ENCODE measurements around the gene PYDC1.
"Not testable (repeated sequence)": the region's sequence is repeated elsewhere in the genome, so short reads cannot be mapped to it uniquely, and the experiment has no call there.

Gene PYDC1

DNA sequence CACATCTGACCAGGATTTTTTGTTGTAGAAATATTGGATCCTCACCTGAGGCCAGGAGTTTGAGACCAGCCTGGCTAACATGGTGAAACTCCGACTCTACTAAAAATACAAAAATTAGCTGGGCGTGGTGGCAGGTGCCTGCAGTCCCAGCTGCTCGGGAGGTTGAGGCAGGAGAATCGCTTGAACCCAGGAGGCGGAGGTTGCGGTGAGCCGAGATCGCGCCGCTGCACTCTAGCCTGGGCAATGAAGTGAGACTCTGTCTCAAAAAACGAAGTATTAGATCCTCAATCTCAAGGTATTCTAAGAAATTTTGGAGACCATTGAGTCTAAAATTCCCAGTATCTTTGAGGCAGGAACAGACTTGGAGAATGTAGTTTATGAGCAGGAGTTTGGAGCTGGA lies 21.1 kb downstream of the PYDC1 start:
- DNase-seq, result not testable (repeated sequence)

DNA sequence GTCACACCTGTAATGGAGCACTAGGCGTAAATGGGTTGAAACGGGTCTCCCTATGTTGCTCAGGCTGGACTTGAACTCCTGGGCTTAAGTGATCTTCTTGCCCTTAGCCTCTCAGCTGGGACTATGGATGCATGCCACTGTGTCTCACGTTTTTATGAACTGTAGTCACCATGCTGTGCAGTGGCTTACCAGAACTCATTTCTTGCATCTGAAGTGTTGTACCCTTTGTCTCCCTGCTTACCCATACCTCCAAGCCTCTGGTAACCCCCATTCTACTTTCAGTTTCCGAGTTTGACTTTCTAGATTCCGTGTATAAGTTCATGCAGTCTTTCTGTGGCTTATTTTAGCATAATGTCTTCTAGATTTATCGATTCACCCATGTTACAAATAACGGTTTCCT lies 22.0 kb downstream of the PYDC1 start:
- DNase-seq, result no peak

DNA sequence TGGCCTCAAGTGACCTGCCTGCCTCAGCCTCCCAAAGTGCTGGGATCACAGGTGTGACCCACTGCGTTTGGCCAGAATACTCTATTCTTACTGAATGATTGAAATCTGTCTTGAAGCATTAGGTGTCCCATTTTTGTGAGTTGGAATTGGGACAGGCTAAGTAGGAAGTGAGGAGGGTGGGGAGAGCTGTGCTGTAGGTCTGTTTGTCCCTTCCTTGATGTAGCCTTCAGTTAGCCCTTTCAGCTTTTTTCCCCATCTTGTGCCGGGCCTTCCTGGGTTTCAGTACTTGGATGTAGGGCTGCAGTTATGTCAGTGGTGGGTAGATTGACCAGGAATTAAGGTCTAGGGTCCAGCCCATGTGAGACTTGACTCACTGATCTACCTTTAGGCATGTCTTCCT lies 23.1 kb downstream of the PYDC1 start:
- no peak for DNase-seq

DNA sequence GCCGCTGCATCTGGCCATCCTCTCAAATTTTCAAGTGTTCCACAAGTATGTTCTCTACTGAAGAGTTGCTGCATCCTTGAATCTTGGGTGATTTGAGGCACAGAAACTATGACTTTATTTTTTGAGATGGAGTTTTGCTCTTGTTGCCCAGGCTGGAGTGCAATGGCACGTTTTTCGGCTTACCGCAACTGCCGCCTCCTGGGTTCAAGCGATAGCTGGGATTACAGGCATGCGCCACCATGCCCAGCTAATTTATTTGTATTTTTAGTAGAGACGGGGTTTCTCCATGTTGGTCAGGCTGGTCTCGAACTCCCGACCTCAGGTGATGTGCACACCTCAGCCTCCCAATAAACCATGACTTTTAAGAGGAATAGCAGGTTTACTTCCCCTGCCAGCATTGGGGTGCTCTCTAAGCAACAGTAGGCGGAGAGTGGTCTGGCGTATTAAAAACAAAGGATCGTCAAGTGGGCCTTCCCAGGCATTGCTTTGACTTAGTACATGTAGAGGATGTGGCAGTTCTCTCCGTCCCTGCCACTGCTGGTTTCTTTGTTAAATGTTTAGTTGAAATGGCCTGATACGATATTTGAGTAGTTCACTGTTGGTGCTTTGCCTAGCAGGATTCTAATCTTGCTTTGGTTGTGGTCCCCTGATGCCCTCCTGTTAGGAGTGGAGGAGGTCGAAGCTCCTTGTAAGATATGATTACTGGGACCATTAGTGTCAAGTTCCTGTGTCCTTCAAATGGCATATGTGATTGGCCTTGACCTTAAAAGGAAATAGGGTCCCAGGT lies 23.9 kb downstream of the PYDC1 start:
- DNase-seq, result no peak

DNA sequence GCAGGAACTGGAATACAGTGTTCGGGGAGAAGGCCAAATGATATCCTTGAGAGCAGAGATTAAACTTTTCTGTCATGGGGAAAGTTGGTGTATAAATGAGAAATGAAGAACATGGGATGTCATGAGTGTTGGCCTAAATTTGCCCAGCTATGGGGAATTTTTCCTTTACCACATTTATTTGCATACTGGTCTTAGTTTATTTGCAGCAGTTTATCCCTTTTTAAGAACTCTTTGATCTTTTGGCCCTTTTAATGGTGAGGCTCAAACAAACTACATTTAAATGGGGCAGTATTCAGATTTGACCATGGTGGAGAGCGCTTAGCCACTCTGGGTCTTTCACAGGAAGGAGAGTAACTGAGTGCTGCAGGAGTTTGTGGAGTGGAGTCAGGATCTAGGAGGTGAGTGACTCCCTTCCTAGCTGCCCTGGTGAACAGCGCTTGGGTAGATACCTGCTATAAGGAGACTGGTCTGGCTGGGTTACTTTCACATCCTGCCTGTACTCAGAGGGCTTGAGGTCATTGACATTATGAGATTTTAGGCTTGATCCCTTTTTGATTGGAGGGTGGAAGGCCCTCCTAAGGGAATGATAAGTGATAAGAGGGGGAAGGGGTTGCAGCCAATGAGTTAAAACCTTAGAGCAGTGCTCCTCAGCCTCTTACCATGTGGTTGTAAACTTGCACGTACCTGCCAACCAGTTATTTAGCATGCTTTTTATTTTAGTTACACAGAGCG lies 25.1 kb downstream of the PYDC1 start:
- DNase-seq, result no peak

DNA sequence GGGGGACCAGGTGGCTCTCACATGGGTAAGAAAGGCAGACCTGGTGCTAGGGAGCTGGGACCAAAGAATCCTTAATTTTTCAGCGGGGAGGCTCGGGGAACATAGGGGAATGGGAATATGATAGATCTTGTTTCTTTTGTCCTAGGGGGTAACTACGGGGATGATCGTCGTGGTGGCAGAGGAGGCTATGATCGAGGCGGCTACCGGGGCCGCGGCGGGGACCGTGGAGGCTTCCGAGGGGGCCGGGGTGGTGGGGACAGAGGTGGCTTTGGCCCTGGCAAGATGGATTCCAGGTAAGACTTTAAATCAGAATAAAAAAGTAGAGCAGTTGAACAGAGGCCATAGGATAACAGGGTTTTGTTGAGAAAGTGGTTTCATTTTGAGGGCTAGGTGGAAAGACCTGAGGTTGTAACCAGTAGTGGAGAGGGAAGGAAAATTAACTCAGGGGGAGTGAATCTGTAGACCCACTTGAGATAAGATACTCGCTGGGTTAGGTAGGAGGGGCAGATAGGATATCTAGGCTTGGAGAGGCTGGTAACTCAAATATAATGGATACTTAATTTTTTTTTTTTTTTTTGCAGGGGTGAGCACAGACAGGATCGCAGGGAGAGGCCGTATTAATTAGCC lies 26.0 kb downstream of the PYDC1 start:
- no peak for DNase-seq

DNA sequence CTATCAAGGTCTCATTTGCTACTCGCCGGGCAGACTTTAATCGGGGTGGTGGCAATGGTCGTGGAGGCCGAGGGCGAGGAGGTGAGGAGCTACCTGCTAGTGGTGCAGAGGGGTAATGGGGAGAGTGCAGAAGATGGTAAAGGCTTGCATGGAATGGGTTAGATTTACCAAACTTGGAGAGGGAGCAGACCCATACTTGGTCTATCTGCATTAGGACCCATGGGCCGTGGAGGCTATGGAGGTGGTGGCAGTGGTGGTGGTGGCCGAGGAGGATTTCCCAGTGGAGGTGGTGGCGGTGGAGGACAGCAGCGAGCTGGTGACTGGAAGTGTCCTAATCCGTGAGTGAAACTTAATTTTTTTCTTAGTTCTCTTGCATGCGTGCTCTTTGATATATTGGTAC lies 26.9 kb downstream of the PYDC1 start:
- DNase-seq, result no peak

DNA sequence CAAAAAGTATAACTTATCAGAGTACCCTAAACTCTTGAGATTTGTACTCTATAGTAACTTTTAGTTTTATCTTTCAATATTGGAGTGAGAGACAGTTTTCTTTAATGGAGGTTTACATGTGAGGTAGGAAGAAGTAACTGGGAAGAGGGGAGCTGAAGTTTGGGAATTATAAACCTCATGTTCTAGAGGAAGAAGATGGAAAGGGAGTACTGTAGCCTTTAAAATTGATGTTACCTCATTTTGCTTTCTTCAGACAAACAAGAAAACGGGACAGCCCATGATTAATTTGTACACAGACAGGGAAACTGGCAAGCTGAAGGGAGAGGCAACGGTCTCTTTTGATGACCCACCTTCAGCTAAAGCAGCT lies 27.5 kb downstream of the PYDC1 start:
- no peak for DNase-seq

DNA sequence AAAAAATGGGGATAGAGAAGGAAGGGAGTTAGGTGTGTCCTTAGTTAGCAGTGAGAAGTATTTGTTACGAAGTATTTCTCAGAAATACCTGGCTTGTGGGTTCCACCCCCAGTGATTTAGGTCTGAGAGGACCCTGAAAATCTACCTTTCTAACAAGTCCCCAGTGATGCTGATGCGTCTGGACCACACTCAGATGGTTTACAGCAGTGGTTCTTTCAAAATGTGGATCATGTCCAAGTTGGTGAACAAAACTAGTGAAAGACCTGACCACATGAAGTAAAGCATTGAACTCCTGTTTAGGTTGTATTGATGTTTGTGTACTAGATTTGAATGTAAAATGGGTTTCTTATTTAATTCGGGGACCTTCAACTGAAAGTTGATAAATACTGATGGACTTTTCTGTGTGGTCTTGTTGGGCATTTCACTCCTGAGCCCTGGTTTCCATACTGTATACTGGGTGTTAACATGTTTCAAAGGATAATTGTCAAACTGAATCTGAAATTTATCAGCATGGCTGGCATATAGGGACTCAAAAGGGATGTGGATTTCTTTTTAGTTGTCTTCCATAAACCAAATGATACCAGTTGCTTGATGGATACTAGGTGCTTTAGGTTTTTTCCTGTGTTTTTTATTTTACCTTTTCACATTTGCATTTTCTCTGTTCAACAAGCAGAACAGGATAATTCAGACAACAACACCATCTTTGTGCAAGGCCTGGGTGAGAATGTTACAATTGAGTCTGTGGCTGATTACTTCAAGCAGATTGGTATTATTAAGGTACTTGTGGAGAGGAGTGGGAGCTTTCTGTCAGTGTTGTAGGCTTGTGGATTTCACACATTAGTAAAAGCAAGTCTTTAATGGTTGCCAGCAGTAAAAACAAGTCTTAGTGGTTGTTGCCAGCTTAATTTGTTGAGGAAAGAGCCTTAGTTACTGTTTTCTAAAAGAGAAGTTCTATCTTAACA lies 28.2 kb downstream of the PYDC1 start:
- DNase-seq, result no peak

DNA sequence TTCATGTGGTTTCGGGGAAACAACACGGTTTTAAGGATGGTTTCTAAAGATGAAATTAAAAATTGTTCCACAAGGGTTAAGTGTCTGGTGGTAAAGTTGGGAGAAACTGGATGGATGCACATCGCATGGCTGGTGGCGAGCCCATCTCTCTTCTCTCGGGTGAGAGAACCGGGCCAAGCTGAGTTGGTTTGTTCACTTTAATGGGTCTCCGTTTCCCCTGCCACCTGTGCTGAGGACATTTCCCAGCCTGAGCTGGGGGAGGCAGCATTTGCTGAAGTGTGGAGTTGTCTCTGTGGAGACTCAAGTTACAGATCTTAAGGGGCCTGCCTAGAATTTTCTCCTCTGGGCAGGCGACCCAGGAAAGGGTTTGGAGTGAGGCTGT lies 29.1 kb downstream of the PYDC1 start:
- DNase-seq, result no peak

DNA sequence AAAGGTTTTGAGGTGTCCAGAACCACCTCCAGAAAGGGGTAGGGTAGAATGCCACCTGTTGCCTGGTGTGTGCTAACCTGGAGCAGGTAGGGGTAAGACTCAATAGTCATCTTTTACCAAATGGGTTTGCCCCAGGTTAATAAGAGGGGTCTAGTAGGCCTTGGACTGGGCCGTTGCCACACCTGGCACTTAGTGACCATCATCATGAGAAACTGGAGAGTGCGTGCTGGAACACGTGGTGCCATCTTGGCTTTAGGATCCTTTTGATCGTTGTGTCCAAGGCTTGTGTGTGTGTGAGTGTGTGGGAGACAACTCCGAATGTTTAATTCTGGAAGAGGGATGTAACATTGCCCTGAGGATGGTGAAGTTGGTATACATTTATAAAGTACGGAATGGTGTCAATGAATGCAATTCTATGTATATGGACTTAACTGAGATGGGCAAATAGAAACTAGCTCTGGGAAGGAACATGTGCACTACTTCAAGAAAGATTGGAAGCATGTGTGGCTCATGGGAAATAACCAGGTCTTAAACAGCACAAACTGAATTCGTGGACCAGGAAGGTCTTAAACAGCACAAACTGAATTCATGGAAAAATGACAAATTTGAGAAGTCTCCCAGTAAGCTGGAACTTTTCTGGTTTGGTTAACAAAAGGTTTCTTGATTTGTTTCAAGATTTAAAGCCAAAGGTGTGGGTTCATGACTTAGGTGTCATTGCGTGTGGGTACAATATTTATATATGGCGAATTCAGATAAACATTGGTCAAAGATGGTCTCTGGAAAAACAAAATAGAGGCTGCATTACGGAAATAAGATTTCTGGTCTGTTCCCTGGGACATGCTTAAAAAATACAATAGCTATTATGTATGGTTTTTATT lies 29.8 kb downstream of the PYDC1 start:
- DNase-seq, result no peak

DNA sequence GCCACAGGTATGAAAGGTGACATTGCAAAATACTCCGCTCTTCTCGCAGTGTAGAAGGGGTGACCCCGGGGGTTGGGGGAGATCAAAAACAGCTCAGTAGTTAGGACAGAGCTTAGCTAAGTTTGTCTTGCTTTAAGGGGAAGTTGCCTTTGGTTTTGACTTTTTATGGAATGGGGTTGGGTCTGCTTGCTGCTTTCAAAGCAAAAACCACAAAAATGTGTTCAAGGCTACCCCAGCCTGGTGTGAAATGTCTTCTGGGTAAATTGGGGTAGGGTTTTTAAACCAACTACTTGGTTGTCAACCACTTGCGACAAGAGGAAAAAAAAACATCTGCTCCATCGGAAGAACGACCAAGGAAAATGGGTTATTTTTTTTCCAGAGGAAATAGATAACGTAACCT lies 30.8 kb downstream of the PYDC1 start:
- DNase-seq, result no peak

DNA sequence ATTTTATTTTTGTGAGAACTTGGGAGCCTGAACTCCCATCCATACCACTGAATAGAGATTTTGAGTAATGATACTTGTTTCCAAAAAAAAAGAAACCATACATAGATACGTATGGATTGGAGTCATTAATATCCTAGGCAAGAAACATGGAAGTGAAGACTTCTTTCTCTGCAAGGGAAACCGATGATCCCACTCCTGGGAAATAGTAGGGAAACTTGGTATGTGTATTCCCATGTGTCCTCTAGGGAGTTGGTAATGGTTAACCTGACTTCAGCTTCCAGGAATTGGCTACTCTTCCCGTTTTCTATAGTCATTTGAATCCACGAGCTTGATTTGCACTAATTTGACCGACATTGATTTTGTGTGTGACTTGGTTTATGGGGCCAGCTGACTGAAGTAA lies 31.6 kb downstream of the PYDC1 start:
- DNase-seq, result no peak

DNA sequence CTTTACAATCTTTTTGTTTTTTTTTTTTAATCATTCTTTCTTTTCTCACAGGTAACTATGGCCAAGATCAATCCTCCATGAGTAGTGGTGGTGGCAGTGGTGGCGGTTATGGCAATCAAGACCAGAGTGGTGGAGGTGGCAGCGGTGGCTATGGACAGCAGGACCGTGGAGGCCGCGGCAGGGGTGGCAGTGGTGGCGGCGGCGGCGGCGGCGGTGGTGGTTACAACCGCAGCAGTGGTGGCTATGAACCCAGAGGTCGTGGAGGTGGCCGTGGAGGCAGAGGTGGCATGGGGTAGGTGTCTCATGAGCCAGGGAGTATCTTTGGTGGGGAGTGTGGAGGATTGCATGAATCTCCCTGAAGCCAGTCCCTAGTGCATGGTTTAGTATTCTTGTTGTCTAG lies 32.0 kb downstream of the PYDC1 start:
- DNase-seq, result no peak

DNA sequence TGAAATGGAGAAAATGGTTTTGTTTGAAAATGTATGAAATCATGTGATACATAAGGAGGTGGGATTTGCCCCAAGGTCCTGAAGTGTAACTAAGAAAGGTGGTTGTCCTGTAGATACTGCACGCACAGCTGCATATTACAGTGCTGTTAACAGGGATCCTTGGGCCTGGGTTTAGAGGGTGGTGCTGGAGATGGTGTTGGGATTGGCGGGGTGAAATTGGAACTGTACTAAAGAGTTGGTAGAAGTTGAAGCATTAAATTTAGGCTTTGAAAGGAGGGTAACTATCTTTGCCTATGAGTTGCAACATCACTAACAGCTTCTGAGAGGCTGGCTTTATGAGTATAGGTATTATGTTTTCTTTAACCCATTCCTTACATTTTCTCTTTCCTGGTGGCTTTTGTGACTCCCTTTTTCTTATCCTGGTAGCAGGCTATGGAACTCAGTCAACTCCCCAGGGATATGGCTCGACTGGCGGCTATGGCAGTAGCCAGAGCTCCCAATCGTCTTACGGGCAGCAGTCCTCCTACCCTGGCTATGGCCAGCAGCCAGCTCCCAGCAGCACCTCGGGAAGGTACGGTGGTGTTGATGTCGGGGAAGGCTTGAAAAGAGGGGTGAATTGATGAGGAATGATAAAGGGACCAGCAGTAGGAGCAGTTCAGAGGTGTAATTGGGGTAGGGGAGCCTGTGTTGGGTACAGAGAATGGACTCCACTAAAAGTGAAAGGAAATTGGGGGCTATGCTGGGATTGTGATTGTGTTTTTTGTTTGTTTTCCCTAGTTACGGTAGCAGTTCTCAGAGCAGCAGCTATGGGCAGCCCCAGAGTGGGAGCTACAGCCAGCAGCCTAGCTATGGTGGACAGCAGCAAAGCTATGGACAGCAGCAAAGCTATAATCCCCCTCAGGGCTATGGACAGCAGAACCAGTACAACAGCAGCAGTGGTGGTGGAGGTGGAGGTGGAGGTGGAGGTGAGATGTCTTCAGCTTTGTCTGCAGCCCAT lies 33.2 kb downstream of the PYDC1 start:
- DNase-seq, result no peak

DNA sequence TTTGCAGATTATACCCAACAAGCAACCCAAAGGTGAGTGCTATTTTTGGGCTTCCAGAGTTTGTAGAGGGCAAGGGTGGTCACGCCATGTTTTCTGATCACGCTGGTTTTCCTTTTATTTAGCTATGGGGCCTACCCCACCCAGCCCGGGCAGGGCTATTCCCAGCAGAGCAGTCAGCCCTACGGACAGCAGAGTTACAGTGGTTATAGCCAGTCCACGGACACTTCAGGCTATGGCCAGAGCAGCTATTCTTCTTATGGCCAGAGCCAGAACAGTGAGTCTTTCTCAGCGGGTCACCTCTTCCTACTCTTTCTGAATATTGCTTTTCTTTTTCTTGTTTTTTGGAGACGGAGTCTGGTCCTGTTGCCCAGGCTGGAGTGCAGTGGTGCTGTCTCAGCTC lies 34.5 kb downstream of the PYDC1 start:
- DNase-seq, result no peak

DNA sequence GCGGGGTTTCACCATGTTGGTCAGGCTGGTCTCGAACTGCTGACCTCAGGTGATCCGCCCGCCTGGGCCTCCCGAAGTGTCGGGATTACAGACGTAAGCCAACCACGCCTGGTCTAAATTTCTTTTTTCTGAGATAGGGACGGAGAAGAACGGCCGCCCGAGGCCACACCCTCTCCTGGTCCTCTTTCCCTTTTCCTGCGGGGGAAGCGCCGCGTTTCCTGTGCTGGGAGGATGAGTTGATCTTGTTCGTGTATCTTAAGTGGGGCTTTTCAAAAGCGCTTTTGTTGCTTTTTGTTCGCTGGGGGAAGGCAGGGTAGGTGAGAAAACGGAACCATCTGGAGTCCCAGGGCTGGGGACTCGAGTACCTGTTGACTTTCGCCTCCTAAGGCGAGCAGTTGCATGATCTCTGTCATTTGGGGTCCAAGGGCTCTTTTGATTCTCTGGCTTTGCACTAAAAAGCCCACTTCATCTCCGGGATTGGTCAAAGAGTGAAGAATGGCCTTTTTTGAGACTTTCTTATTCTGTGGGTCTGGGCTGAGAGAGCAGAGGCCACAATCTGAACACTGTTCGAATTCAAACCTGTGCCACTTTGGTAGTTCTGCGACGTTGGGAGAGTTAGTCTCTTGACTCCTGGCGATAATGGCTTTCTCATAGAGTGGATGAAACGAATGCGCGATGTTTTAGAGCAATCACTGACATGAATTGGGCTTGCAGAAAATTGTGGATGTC lies 35.7 kb downstream of the PYDC1 start:
- no peak for DNase-seq

DNA sequence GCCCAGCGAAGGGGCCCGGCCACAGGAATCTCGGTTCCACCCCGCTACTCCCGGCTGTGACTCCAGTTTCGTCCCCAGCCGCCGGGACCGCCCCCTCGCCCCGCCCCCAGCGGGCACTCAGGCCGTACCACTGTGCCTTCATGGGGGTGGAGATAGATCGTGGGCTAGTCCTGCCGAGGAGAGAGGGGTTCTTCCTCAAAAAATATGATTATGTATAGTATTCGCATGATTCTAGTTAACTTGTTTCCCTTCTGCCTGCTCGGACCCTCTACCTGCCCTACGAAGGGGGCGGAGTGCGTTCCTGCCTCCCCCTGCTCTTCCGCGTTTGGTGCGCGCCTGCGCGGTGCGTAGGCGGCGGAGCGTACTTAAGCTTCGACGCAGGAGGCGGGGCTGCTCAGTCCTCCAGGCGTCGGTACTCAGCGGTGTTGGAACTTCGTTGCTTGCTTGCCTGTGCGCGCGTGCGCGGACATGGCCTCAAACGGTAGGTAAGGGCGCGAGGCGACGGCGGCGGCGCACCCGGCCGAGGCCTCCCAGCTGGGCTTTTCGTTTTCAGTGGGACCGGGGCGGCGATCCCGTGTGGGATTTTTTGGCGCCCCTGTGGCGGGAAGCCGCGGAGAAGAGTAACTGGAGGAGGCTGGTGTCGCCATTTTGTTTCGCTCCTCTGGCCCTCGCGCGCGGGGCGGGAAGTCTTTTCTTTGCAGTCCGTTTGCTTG lies 37.0 kb downstream of the PYDC1 start, which contains the start of gene FUS:
FUS (plus strand) TSS at position 393 of the 713 bp plus-strand sequence; CDS start at position 469, 76 bp downstream.
- peak; percentile 77 for DNase-seq

DNA sequence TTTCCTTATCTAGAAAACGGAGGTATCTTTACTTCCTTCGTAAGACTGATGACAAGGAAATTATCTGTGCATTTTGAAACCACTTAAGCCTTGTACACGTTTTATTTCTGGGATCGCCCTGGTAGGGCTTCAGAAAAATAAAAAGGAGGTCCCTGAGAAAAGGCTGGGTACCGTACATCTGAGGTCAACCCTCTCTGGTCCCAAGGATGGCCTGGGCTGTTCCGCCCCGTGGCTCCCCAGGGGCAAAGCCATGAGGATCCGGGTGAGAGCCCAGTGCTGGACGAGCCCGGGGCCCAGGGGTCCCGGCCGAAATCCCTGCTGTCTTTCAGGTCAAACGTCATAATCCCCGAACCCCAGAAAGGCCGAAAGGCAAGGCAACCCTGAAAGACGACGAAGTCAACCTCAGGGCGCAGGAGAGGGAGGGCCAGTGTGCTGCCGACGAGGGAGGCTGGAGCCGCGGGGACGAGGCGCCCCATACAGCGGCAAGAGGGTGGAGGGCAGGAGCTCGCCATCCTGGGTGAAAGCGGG lies 37.7 kb downstream of the PYDC1 start:
- DNase-seq, result no peak
